GM19238 (cell line): ENCODE measurements around the gene ENDOV.

Experiments used
- DNase-seq: peaks from one replicate; pipeline ENCODE4 v3.0.0; 2011; ENCODE audit warnings: low spot score; ENCODE audit not compliant: insufficient read length

The ENDOV gene

GRCh38 chr17:80465327-80465974 is 50.5 kb downstream of the ENDOV start:
- no peak for DNase-seq

GRCh38 chr17:80466188-80466705 is 51.3 kb downstream of the ENDOV start:
- no peak for DNase-seq

- DNase-seq: no peak
Measured at GRCh38 chr17:80468242-80468641, 53.3 kb downstream of the ENDOV start.

GRCh38 chr17:80468781-80469493 is 54.0 kb downstream of the ENDOV start:
- no peak for DNase-seq

- DNase-seq: no peak
Measured at GRCh38 chr17:80469667-80470066, 54.7 kb downstream of the ENDOV start.

- no peak for DNase-seq
Measured at GRCh38 chr17:80470603-80471002, 55.6 kb downstream of the ENDOV start.

GRCh38 chr17:80471922-80472321 is 57.0 kb downstream of the ENDOV start:
- DNase-seq: no peak

- DNase-seq: no peak
Measured at GRCh38 chr17:80472996-80473395, 58.0 kb downstream of the ENDOV start.

GRCh38 chr17:80473701-80474100 is 58.7 kb downstream of the ENDOV start:
- DNase-seq: no peak

- DNase-seq: no peak
Measured at GRCh38 chr17:80474231-80474960, 59.4 kb downstream of the ENDOV start.

GRCh38 chr17:80474961-80475909 is 60.3 kb downstream of the ENDOV start:
- DNase-seq: no peak

GRCh38 chr17:80475910-80476876 is 61.2 kb downstream of the ENDOV start, which contains the start of gene NPTX1:
NPTX1 (minus strand) TSS chr17:80476607; CDS start chr17:80476446, 161 bp downstream.
- no peak for DNase-seq

GRCh38 chr17:80476877-80477646 is 62.1 kb downstream of the ENDOV start:
- DNase-seq: no peak

GRCh38 chr17:80477647-80478478 is 62.9 kb downstream of the ENDOV start:
- DNase-seq: no peak

GRCh38 chr17:80478487-80479245 is 63.7 kb downstream of the ENDOV start:
- no peak for DNase-seq

- no peak for DNase-seq
Measured at GRCh38 chr17:80479246-80479566, 64.2 kb downstream of the ENDOV start.

GRCh38 chr17:80480248-80480647 is 65.3 kb downstream of the ENDOV start:
- DNase-seq: no peak
